GM12874 (cell line): Measurements from ENCODE around the gene DLK2.

Source experiments
- CTCF ChIP-seq: IDR thresholded peaks from 2 replicates; pipeline ENCODE4 v1.5.1; 2011; ENCODE audit warnings: low read depth, mild to moderate bottlenecking, control low read depth, low read length, moderate library complexity; ENCODE audit not compliant: insufficient read depth

The DLK2 gene

GRCh38 chr6:43428874-43429273, 26.5 kb downstream of the DLK2 start:
- TF ChIP-seq CTCF: no peak

GRCh38 chr6:43428112-43428570, 27.2 kb downstream of the DLK2 start:
- TF ChIP-seq CTCF: no peak

DNA sequence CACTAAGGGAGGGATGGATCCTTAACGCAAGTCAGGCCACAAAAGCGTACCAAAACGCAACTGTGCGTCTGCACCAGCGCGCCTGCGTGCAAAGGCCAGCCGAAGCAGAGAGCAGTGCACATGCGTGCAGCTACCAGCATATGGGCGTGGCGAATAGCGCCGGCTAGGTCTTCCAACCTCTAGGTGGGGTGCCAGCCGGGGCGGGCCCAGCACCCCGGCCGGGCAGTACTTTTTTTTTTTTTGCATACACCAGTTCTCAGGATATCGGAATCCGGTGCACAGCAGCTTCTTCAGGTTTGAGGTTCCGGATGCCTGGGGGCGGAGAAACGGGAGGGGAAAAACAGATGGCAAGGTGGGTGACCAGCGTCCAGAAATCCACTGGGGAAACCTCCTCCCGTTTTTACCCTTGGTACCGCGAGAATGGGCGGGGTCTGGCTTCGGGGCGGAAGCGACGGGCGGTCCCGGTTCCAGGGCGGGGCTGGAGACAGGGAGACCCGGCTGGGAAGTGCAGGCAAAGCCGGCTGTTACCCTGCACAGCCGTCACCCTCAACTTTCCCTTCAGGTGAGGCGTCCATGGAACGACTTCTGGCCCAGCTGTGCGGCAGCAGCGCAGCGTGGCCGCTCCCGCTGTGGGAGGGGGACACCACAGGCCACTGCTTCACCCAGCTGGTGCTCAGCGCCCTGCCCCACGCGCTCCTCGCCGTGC, 27.8 kb downstream of the DLK2 start, which contains the start of gene ABCC10:
TSS of gene ABCC10 (plus strand) at position 136 of the 706 bp plus-strand sequence. CDS start at position 574, 438 bp downstream.
- TF ChIP-seq CTCF: 0 out of 2 replicates have a peak, but pooled peaks have one; percentile 24

GRCh38 chr6:43426928-43427405, 28.4 kb downstream of the DLK2 start:
- no peak for TF ChIP-seq CTCF

- no peak for TF ChIP-seq CTCF
Observed at GRCh38 chr6:43421831-43422230, 33.5 kb downstream of the DLK2 start.

DNA sequence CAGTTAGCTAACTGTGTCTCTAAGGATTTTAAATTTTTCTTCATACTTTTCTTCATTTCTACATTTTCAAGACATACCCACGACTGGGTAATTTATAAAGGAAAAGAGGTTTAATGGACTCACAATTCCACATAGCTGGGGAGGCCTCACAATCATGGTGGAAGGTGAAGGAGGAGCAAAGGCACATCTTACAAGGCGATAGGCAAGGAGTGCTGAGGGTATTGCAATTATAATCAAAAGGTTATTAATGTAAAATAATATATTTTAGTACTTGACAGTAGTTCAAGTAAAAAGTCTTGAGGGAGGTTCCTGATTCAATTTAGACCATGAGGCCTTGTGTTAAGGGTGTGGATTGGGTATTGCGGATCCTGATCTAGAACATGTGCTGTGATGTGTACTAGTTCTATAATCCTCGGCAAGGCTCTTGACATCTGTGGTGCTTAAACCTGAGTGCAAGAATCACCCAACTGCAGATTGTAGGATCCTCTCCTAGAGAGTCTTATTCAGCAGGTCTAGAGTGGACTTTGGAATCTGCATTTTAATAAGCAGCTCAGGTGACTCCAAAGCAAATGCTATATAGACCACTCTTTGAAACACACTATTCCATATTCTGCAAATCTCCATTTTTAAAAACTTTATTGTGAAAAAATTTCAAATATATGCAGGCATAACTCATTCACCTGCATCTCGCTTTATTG, 35.2 kb downstream of the DLK2 start:
- TF ChIP-seq CTCF: no peak

DNA sequence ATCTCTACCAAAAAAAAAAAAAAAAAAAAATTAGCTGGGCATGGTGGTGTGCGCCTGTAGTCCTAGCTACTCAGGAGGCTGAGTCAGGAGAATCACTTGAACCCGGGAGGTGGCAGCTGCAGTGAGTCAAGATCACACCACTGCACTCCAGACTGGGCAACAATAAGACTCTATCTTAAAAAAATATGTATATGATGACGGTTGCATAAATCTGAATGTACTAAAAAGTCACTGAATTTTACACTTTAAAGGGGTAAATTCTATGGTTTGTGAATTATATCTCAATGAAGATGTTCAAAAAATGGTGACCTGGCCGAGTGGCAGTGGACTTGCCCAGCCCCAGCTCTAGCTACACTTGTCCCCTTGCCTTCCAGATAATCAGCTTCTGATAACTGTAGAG, 38.4 kb downstream of the DLK2 start:
- no peak for TF ChIP-seq CTCF
